A549 (cell line): ENCODE data around the gene ANGEL1. TPM values are rescaled to one million over a fixed set of nuclear protein-coding genes. Genes with fewer than 3 reads are reported as not detected.

Experiments
- ATAC-seq, 2 experiments: fragments of 200-7000 bp in 1 of 2; fragments of >200 bp in 1 of 2; cut with Nextera tagmentation in 1 of 2; cut with Tn5 transposase in 1 of 2; 3 replicates each; pipeline versions ENCODE4 v1.8.0 to v1.9.1; 2018 to 2020; ENCODE audit warnings: mild to moderate bottlenecking in 1 of 2, moderate library complexity in 1 of 2
- CTCF ChIA-PET: fragments of 300-600 bp; sonication (Branson Sonifier 250); formaldehyde crosslinking; extraction: SDS; loops from one replicate; lab custom pipeline; 2021; ENCODE audit warnings: antibody characterized with exemption, inconsistent platforms; lab: Yijun Ruan, JAX
- POLR2A ChIA-PET: fragments of 350-600 bp; formaldehyde crosslinking; extraction: SDS; loops from one replicate; lab custom pipeline; 2021; ENCODE audit warnings: antibody characterized with exemption, inconsistent platforms; lab: Yijun Ruan, JAX
- DNase-seq, 2 experiments: peaks; one replicate each; pipeline versions ENCODE4 v3.0.0 to v3.0.0-alpha.2; 2011 to 2016; ENCODE audit warnings: low read depth in 1 of 2, low spot score in 1 of 2
- FAIRE-seq: peaks from 2 replicates; lab custom pipeline; 2011; peaks lifted over from hg19 to GRCh38; lab: Jason Lieb, UNC
- H3K27ac ChIP-seq, 2 experiments: fragments of >200 bp; sonication (Bioruptor Twin); formaldehyde crosslinking; 3 replicates each; pipeline ENCODE4 v1.5.1; 2016 to 2017
- H3K4me1 ChIP-seq: fragments of >200 bp; sonication (Bioruptor Twin); formaldehyde crosslinking; 3 replicates; pipeline ENCODE4 v1.6.1; 2016
- H3K4me2 ChIP-seq: fragments of >200 bp; sonication (Bioruptor Twin); formaldehyde crosslinking; 3 replicates; pipeline ENCODE4 v1.6.1; 2016
- H3K4me3 ChIP-seq: fragments of >200 bp; sonication (Bioruptor Twin); formaldehyde crosslinking; 3 replicates; pipeline ENCODE4 v1.5.1; 2016
- H3K9me3 ChIP-seq: fragments of >200 bp; sonication (Bioruptor Twin); formaldehyde crosslinking; 3 replicates; pipeline ENCODE4 v1.6.1; 2016
- ATOH8 ChIP-seq: fragments of 250-450 bp; sonication (Bioruptor Pico); IDR thresholded peaks from 2 replicates; pipeline ENCODE4 v1.5.0; 2020; ENCODE audit warnings: low read depth, mild to moderate bottlenecking, moderate library complexity
- BCL3 ChIP-seq: fragments of >200 bp; sonication (Bioruptor Twin); formaldehyde crosslinking; IDR thresholded peaks from 3 replicates; pipeline ENCODE4 v1.6.1; 2016
- CHD2 ChIP-seq: fragments of 150-350 bp; IDR thresholded peaks from 2 replicates; pipeline ENCODE4 v1.6.1; 2014; ENCODE audit warnings: low read length; ENCODE audit not compliant: partially characterized antibody
- CHD4 ChIP-seq: fragments of 200-600 bp; sonication (generic); IDR thresholded peaks from 2 replicates; pipeline ENCODE4 v1.6.1; 2016; ENCODE audit warnings: antibody characterized with exemption, mild to moderate bottlenecking, borderline replicate concordance
- EHF ChIP-seq: fragments of 250-450 bp; sonication (Bioruptor Pico); IDR thresholded peaks from 2 replicates; pipeline ENCODE4 v1.5.0; 2020; ENCODE audit warnings: mild to moderate bottlenecking
- EHMT2 ChIP-seq: fragments of 200-600 bp; sonication (generic); IDR thresholded peaks from 2 replicates; pipeline ENCODE4 v1.6.1; 2016; ENCODE audit warnings: antibody characterized with exemption, low read depth, mild to moderate bottlenecking, moderate library complexity
- ELK1 ChIP-seq: fragments of 150-350 bp; IDR thresholded peaks from 2 replicates; pipeline ENCODE4 v1.6.1; 2014; ENCODE audit warnings: low read depth, mild to moderate bottlenecking, low read length
- EP300 ChIP-seq, 2 experiments: fragments of >200 bp; sonication (Bioruptor Twin); formaldehyde crosslinking; IDR thresholded peaks; 2 replicates in 1 of 2; 3 replicates in 1 of 2; pipeline ENCODE4 v1.6.1; 2016 to 2017
- FOSL2 ChIP-seq, 2 experiments: fragments of 450-650 bp in 1 of 2; fragments of >200 bp in 1 of 2; sonication (Bioruptor Twin) in 1 of 2; formaldehyde crosslinking; IDR thresholded peaks; 2 replicates each; pipeline versions ENCODE4 v1.5.0 to v1.6.1; 2016 to 2020; ENCODE audit warnings: mild to moderate bottlenecking in 1 of 2, moderate library complexity in 1 of 2
- HES2 ChIP-seq: fragments of >200 bp; sonication (Bioruptor Twin); formaldehyde crosslinking; IDR thresholded peaks from 2 replicates; pipeline ENCODE4 v1.6.1; 2016
- HEYL ChIP-seq: fragments of 250-450 bp; sonication (Bioruptor Pico); IDR thresholded peaks from 2 replicates; pipeline ENCODE4 v1.8.0; 2021; ENCODE audit warnings: mild to moderate bottlenecking, moderate library complexity
- JUN ChIP-seq, 2 experiments: fragments of >200 bp; sonication (Bioruptor Twin); formaldehyde crosslinking; IDR thresholded peaks; 2 replicates in 1 of 2; 3 replicates in 1 of 2; pipeline ENCODE4 v1.6.1; 2016 to 2017
- JUNB ChIP-seq: fragments of >200 bp; sonication (Bioruptor Twin); formaldehyde crosslinking; IDR thresholded peaks from 2 replicates; pipeline ENCODE4 v1.6.1; 2016
- KDM1A ChIP-seq: fragments of 200-600 bp; sonication (generic); IDR thresholded peaks from 2 replicates; pipeline ENCODE4 v1.6.1; 2016; ENCODE audit warnings: low read depth, mild to moderate bottlenecking
- MAFK ChIP-seq: fragments of 450-650 bp; IDR thresholded peaks from 2 replicates; pipeline ENCODE4 v1.6.1; 2014; ENCODE audit not compliant: partially characterized antibody
- MYC ChIP-seq: IDR thresholded peaks from 2 replicates; pipeline ENCODE4 v1.6.1; 2012; ENCODE audit warnings: mild to moderate bottlenecking, inconsistent platforms, low read length, improper control_type of control experiment, borderline replicate concordance
- NPAS2 ChIP-seq: fragments of 250-450 bp; sonication (Bioruptor Pico); IDR thresholded peaks from 2 replicates; pipeline ENCODE4 v1.8.0; 2022; ENCODE audit warnings: mild to moderate bottlenecking, moderate library complexity, borderline replicate concordance
- PHF8 ChIP-seq: fragments of 200-600 bp; sonication (generic); IDR thresholded peaks from 2 replicates; pipeline ENCODE4 v1.6.1; 2016; ENCODE audit warnings: low read depth, mild to moderate bottlenecking, antibody characterized with exemption, moderate library complexity, borderline replicate concordance
- REST ChIP-seq: fragments of 200-600 bp; sonication (generic); IDR thresholded peaks from 2 replicates; pipeline ENCODE4 v1.6.1; 2016; ENCODE audit warnings: antibody characterized with exemption, mild to moderate bottlenecking, moderate library complexity
- SMC3 ChIP-seq: fragments of >200 bp; sonication (Bioruptor Twin); formaldehyde crosslinking; IDR thresholded peaks from 3 replicates; pipeline ENCODE4 v1.6.1; 2018; ENCODE audit warnings: inconsistent platforms
- TFCP2L1 ChIP-seq: fragments of 250-450 bp; sonication (Bioruptor Pico); IDR thresholded peaks from 2 replicates; pipeline ENCODE4 v1.5.0; 2021; ENCODE audit warnings: mild to moderate bottlenecking
- TP53 ChIP-seq: fragments of 250-450 bp; sonication (Bioruptor Pico); IDR thresholded peaks from 2 replicates; pipeline ENCODE4 v1.5.0; 2021; ENCODE audit warnings: mild to moderate bottlenecking, moderate library complexity
- USF2 ChIP-seq: fragments of 450-650 bp; IDR thresholded peaks from 2 replicates; pipeline ENCODE4 v1.6.1; 2014; ENCODE audit warnings: antibody characterized with exemption
- ZC3H11A ChIP-seq: fragments of 450-650 bp; IDR thresholded peaks from 2 replicates; pipeline ENCODE4 v1.6.1; 2014; ENCODE audit warnings: antibody characterized with exemption, mild to moderate bottlenecking
- ZFP36 ChIP-seq: fragments of 450-650 bp; IDR thresholded peaks from 2 replicates; pipeline ENCODE4 v1.6.1; 2014; ENCODE audit warnings: borderline replicate concordance; ENCODE audit not compliant: partially characterized antibody
- ZSCAN20 ChIP-seq: fragments of 250-450 bp; sonication (Bioruptor Pico); IDR thresholded peaks from 2 replicates; pipeline ENCODE4 v1.8.0; 2022; ENCODE audit warnings: mild to moderate bottlenecking, moderate library complexity
- WGBS: methylation state at CpG from one replicate; pipeline ENCODE4 v1.1.6; 2017; ENCODE audit errors: missing lambda C conversion rate; 5-methylcytosine and 5-hydroxymethylcytosine counted together
- polyA plus RNA-seq, 4 experiments: library from polyadenylated mRNA; depleted of rRNA in 3 of 4; stranded (reverse); fragments of >200 nt; fragmentation: RNase III in 1 of 4; extraction: RNeasy Plus Mini Kit Qiagen cat#74134 plus additional on column Dnase treatment in 1 of 4; gene quantifications; 2 replicates in 3 of 4; 3 replicates in 1 of 4; pipeline ENCODE4 v1.2.3, GENCODE V29; 2011 to 2017

The ANGEL1 gene
- polyA plus RNA-seq, 2 of the 4 experiments (the other 2 are of a cell fraction), result 9.7 to 17.6 TPM

- Histone ChIP-seq H3K27ac (peak overlapping the region; percentile 79 to 95), H3K4me1 (no peaks in the 10 kb centered on the region; the same call in 2 of the 3 replicates), H3K4me3 (peak overlapping the region; percentile 78), H3K9me3 (no peaks in the 10 kb centered on the region), H3K4me2 (peak overlapping the region; percentile 100)
- DNase-seq (no peak), FAIRE-seq (no peak), ATAC-seq (no peak)
- CTCF ChIA-PET, result interaction anchor here (1.0 to 1.7 kb wide), 5 partner anchors 9 to 115 kb away, joined by 3 to 5 read pairs (median 3); no protein-coding TSS in a partner anchor
- POLR2A ChIA-PET, result no interaction called here
- 54% methylated on average over 26 of the region's 26 CpGs for WGBS
- TF ChIP-seq ELK1 (no peak), EP300 (IDR thresholded peaks at IDR 0.05) (no peak), USF2 (no peak), KDM1A (no peak), EHF (CRISPR knock-in tag) (no peak), SMC3 (no peak), HES2 (no peak), PHF8 (no peak), JUNB (no peak), TFCP2L1 (no peak), ZFP36 (no peak), TP53 (CRISPR knock-in tag) (no peak), JUN (IDR thresholded peaks at IDR 0.05) (no peak), ZSCAN20 (CRISPR knock-in tag) (no peak), HEYL (CRISPR knock-in tag) (no peak), NPAS2 (CRISPR knock-in tag) (no peak), CHD4 (no peak), ATOH8 (CRISPR knock-in tag) (no peak), MAFK (no peak)
Measured at GRCh38 chr14:76760331-76761135, 52.1 kb downstream of the ANGEL1 start.

- ATAC-seq (no peak), FAIRE-seq (no peak), DNase-seq (no peak)
- H3K27ac ChIP-seq, result no peak overlapping the region
- no peak overlapping the region for H3K4me2 ChIP-seq
- H3K9me3 ChIP-seq, result no peaks in the 10 kb centered on the region
- H3K4me3 ChIP-seq, result no peak overlapping the region
- no peaks in the 10 kb centered on the region; the same call in 2 of the 3 replicates for H3K4me1 ChIP-seq
- WGBS, result 30% methylated on average over 4 of the region's 4 CpGs
- POLR2A ChIA-PET, result no interaction called here
- no peak for TF ChIP-seq EHMT2
- TF ChIP-seq MYC, result no peak
- no peak for TF ChIP-seq BCL3
- TF ChIP-seq CHD2, result no peak
- no peak for TF ChIP-seq REST
- TF ChIP-seq ZC3H11A, result no peak
- no peak for TF ChIP-seq FOSL2 (IDR thresholded peaks at IDR 0.05)
- no peak for TF ChIP-seq FOSL2 (CRISPR knock-in tag; IDR thresholded peaks at IDR 0.05)
- TF ChIP-seq MAFK, result no peak
- CTCF ChIA-PET, result interaction anchor here (0.9 to 1.2 kb wide), 4 partner anchors 9 to 116 kb away, joined by 3 to 5 read pairs (median 3); no protein-coding TSS in a partner anchor
Measured at GRCh38 chr14:76759589-76759988, 53.1 kb downstream of the ANGEL1 start.
